NT2/D1 (cell line): ENCODE data around the gene CALML3.

Experiments
- DNase-seq: peaks from one replicate; pipeline ENCODE4 v3.0.0-alpha.2; 2011; ENCODE audit warnings: low read depth, low spot score
- H3K27me3 ChIP-seq: 2 replicates; pipeline ENCODE4 v1.6.0; 2011; ENCODE audit warnings: mild to moderate bottlenecking; ENCODE audit not compliant: insufficient read length, insufficient read depth
- H3K36me3 ChIP-seq: 2 replicates; pipeline ENCODE4 v1.6.1; 2011; ENCODE audit warnings: mild to moderate bottlenecking, low read length, mixed read lengths; ENCODE audit not compliant: insufficient read depth, insufficient read length
- H3K4me1 ChIP-seq: 2 replicates; pipeline ENCODE4 v1.5.1; 2011; ENCODE audit not compliant: insufficient read depth, insufficient read length
- H3K4me3 ChIP-seq: 2 replicates; pipeline ENCODE4 v1.5.1; 2011; ENCODE audit warnings: low read depth; ENCODE audit not compliant: insufficient read length
- H3K9ac ChIP-seq: 2 replicates; pipeline ENCODE4 v1.6.0; 2011; ENCODE audit warnings: low read depth; ENCODE audit not compliant: insufficient read length
- H3K9me3 ChIP-seq: 2 replicates; pipeline ENCODE4 v1.5.1; 2011; ENCODE audit warnings: mild to moderate bottlenecking, low read length; ENCODE audit not compliant: insufficient read depth
- SUZ12 ChIP-seq: IDR thresholded peaks from 2 replicates; pipeline ENCODE4 v1.6.1; 2011; ENCODE audit not compliant: insufficient read length, insufficient read depth; ENCODE audit errors: extremely low read depth
- YY1 ChIP-seq: IDR thresholded peaks from 2 replicates; pipeline ENCODE4 v1.6.1; 2011; ENCODE audit not compliant: insufficient read length, insufficient read depth
- ZNF274 ChIP-seq: IDR thresholded peaks from 2 replicates; pipeline ENCODE4 v1.6.1; 2011; ENCODE audit warnings: mild to moderate bottlenecking, low read depth, low read length

Gene CALML3

GRCh38 chr10:5504146-5505072, 20.4 kb upstream of the CALML3 start:
- no peaks in the 10 kb centered on the region for H3K27me3 ChIP-seq
- no peaks in the 10 kb centered on the region for H3K36me3 ChIP-seq
- no peaks in the 10 kb centered on the region for H3K4me1 ChIP-seq
- TF ChIP-seq SUZ12: no peak
- no peak for TF ChIP-seq YY1
- no peak for TF ChIP-seq ZNF274
- no peak overlapping the region for H3K9ac ChIP-seq
- H3K9me3 ChIP-seq: no peaks in the 10 kb centered on the region
- no peak overlapping the region for H3K4me3 ChIP-seq
- DNase-seq: no peak

GRCh38 chr10:5506246-5506645, 18.5 kb upstream of the CALML3 start:
- Histone ChIP-seq H3K4me3 (no peak overlapping the region), H3K27me3 (no peaks in the 10 kb centered on the region), H3K9ac (no peak overlapping the region), H3K36me3 (no peaks in the 10 kb centered on the region), H3K4me1 (no peaks in the 10 kb centered on the region), H3K9me3 (no peaks in the 10 kb centered on the region)
- no peak for DNase-seq
- TF ChIP-seq SUZ12 (no peak), ZNF274 (no peak), YY1 (no peak)

GRCh38 chr10:5506751-5507648, 17.8 kb upstream of the CALML3 start:
- Histone ChIP-seq H3K4me1 (no peaks in the 10 kb centered on the region), H3K36me3 (no peaks in the 10 kb centered on the region), H3K4me3 (no peak overlapping the region), H3K27me3 (no peaks in the 10 kb centered on the region), H3K9ac (no peak overlapping the region), H3K9me3 (no peaks in the 10 kb centered on the region)
- DNase-seq: no peak
- TF ChIP-seq YY1: no peak
- TF ChIP-seq ZNF274: no peak
- TF ChIP-seq SUZ12: no peak

GRCh38 chr10:5507649-5508131, 17.1 kb upstream of the CALML3 start:
- H3K9ac ChIP-seq: no peak overlapping the region
- no peak for DNase-seq
- no peaks in the 10 kb centered on the region for H3K4me1 ChIP-seq
- H3K36me3 ChIP-seq: no peaks in the 10 kb centered on the region
- H3K27me3 ChIP-seq: no peaks in the 10 kb centered on the region
- TF ChIP-seq YY1: no peak
- no peak for TF ChIP-seq ZNF274
- no peak for TF ChIP-seq SUZ12
- no peaks in the 10 kb centered on the region for H3K9me3 ChIP-seq
- no peak overlapping the region for H3K4me3 ChIP-seq

- H3K27me3 ChIP-seq: no peaks in the 10 kb centered on the region
- H3K4me3 ChIP-seq: no peak overlapping the region
- H3K4me1 ChIP-seq: no peaks in the 10 kb centered on the region
- no peak for DNase-seq
- no peaks in the 10 kb centered on the region for H3K9me3 ChIP-seq
- H3K9ac ChIP-seq: no peak overlapping the region
- TF ChIP-seq YY1: no peak
- no peak for TF ChIP-seq SUZ12
- TF ChIP-seq ZNF274: no peak
- H3K36me3 ChIP-seq: no peaks in the 10 kb centered on the region
These were observed 16.6 kb upstream of the CALML3 start for GRCh38 chr10:5508161-5508604.

GRCh38 chr10:5508786-5509185, 16.0 kb upstream of the CALML3 start:
- no peak overlapping the region for H3K4me3 ChIP-seq
- H3K9me3 ChIP-seq: no peaks in the 10 kb centered on the region
- no peak for TF ChIP-seq YY1
- no peak for TF ChIP-seq SUZ12
- no peak for TF ChIP-seq ZNF274
- no peaks in the 10 kb centered on the region for H3K27me3 ChIP-seq
- no peak overlapping the region for H3K9ac ChIP-seq
- DNase-seq: no peak
- H3K4me1 ChIP-seq: no peaks in the 10 kb centered on the region
- no peaks in the 10 kb centered on the region for H3K36me3 ChIP-seq
